IMR-90 (cell line): ENCODE results near the gene ARPP21. TPM values are rescaled to one million over a fixed set of nuclear protein-coding genes. Genes with fewer than 3 reads are reported as not detected.

Experiments used
- ATAC-seq: fragments of 200-7000 bp; cut with Tn5 transposase; 2 replicates; pipeline ENCODE4 v1.9.1; 2020; ENCODE audit warnings: low read depth, mild to moderate bottlenecking, moderate library complexity
- BruUV-seq: library from RNA; stranded (reverse); fragments of 400-500 nt; replicated peaks from 2 replicates; lab custom pipeline; 2021; lab: Mats Ljungman, UMichigan
- CTCF ChIA-PET: fragments of 300-600 bp; formaldehyde crosslinking; extraction: SDS; loops from one replicate; lab custom pipeline; 2021; ENCODE audit warnings: antibody characterized with exemption; lab: Yijun Ruan, JAX
- POLR2A ChIA-PET: fragments of 300-600 bp; sonication (Branson Sonifier 250); formaldehyde crosslinking; loops from one replicate; lab custom pipeline; 2022; ENCODE audit warnings: antibody characterized with exemption; ENCODE audit not compliant: unreplicated experiment; lab: Charles Lee
- DNase-seq: peaks from one replicate; pipeline ENCODE4 v3.0.0; 2013
- H2AFZ ChIP-seq: replicated peaks from 2 replicates; pipeline ENCODE3; 2013; ENCODE audit warnings: low read length, mild to moderate bottlenecking; ENCODE audit not compliant: poor library complexity
- H2AK5ac ChIP-seq: 2 replicates; pipeline ENCODE4 v1.6.1; 2013; ENCODE audit warnings: low read depth, low read length, inconsistent platforms
- H2AK9ac ChIP-seq: replicated peaks from 2 replicates; pipeline ENCODE3; 2013; ENCODE audit warnings: mild to moderate bottlenecking, low read depth, low read length, moderate library complexity; ENCODE audit not compliant: poor library complexity
- H2BK120ac ChIP-seq: 2 replicates; pipeline ENCODE4 v1.6.1; 2013; ENCODE audit warnings: low read depth, low read length, inconsistent platforms
- H2BK15ac ChIP-seq: 3 replicates; pipeline ENCODE4 v1.6.1; 2013; ENCODE audit warnings: low read depth, low read length, inconsistent platforms
- H2BK20ac ChIP-seq: 2 replicates; pipeline ENCODE4 v1.6.1; 2013; ENCODE audit warnings: low read depth, mild to moderate bottlenecking, inconsistent platforms, low read length, moderate library complexity
- H2BK5ac ChIP-seq: 2 replicates; pipeline ENCODE4 v1.6.1; 2013; ENCODE audit warnings: mild to moderate bottlenecking, low read depth, low read length, inconsistent platforms; ENCODE audit not compliant: poor library complexity, severe bottlenecking
- H3K14ac ChIP-seq: replicated peaks from 2 replicates; pipeline ENCODE4 v1.6.1; 2013; ENCODE audit warnings: low read depth, low read length, inconsistent platforms
- H3K18ac ChIP-seq: 2 replicates; pipeline ENCODE4 v1.6.1; 2013; ENCODE audit warnings: low read depth, low read length, control low read depth
- H3K23ac ChIP-seq: 2 replicates; pipeline ENCODE4 v1.6.1; 2013; ENCODE audit warnings: low read depth, low read length, inconsistent platforms
- H3K27ac ChIP-seq: 2 replicates; pipeline ENCODE4 v1.5.1; 2013; ENCODE audit warnings: mild to moderate bottlenecking, control low read depth, low read length; ENCODE audit not compliant: insufficient read depth
- H3K27me3 ChIP-seq: 2 replicates; pipeline ENCODE4 v1.6.1; 2013; ENCODE audit warnings: low read length; ENCODE audit not compliant: control insufficient read depth, insufficient read depth
- H3K36me3 ChIP-seq: 2 replicates; pipeline ENCODE4 v1.6.1; 2013; ENCODE audit warnings: low read length, mixed read lengths; ENCODE audit not compliant: control insufficient read depth, insufficient read depth
- H3K4ac ChIP-seq: 2 replicates; pipeline ENCODE4 v1.6.1; 2013; ENCODE audit warnings: low read depth, low read length, inconsistent platforms
- H3K4me1 ChIP-seq: 2 replicates; pipeline ENCODE4 v1.6.1; 2013; ENCODE audit warnings: low read length, mixed read lengths; ENCODE audit not compliant: control insufficient read depth, insufficient read depth
- H3K4me2 ChIP-seq: 2 replicates; pipeline ENCODE4 v1.6.1; 2013; ENCODE audit warnings: low read depth, mild to moderate bottlenecking, control low read depth, low read length, moderate library complexity
- H3K4me3 ChIP-seq: 2 replicates; pipeline ENCODE4 v1.5.1; 2013; ENCODE audit warnings: low read depth, mild to moderate bottlenecking, control low read depth, low read length, moderate library complexity; ENCODE audit not compliant: insufficient read depth
- H3K56ac ChIP-seq: 2 replicates; pipeline ENCODE4 v1.6.1; 2013; ENCODE audit warnings: low read length, inconsistent platforms; ENCODE audit not compliant: insufficient read depth; ENCODE audit errors: extremely low read depth
- H3K79me1 ChIP-seq, 2 experiments: 2 replicates each; pipeline ENCODE4 v1.6.1; 2013; ENCODE audit warnings: low read length in 2 of 2, inconsistent platforms in 1 of 2, low read depth in 1 of 2
- H3K9ac ChIP-seq: 2 replicates; pipeline ENCODE4 v1.6.1; 2013; ENCODE audit warnings: low read depth, low read length, control low read depth
- H3K9me1 ChIP-seq: 2 replicates; pipeline ENCODE4 v1.6.1; 2013; ENCODE audit warnings: low read length, inconsistent platforms; ENCODE audit not compliant: insufficient read depth
- H3K9me3 ChIP-seq: 2 replicates; pipeline ENCODE4 v1.6.1; 2013; ENCODE audit warnings: low read length; ENCODE audit not compliant: control insufficient read depth, insufficient read depth
- H4K20me1 ChIP-seq: 2 replicates; pipeline ENCODE4 v1.6.1; 2013; ENCODE audit warnings: low read length, inconsistent platforms; ENCODE audit not compliant: insufficient read depth
- H4K5ac ChIP-seq: 2 replicates; pipeline ENCODE4 v1.6.1; 2013; ENCODE audit warnings: mild to moderate bottlenecking, low read depth, low read length, control low read depth
- H4K8ac ChIP-seq, 2 experiments: 2 replicates each; pipeline ENCODE4 v1.6.1; 2013; ENCODE audit warnings: low read depth in 2 of 2, low read length in 2 of 2, control low read depth in 1 of 2, inconsistent platforms in 1 of 2
- H4K91ac ChIP-seq: 2 replicates; pipeline ENCODE4 v1.6.1; 2013; ENCODE audit warnings: low read depth, low read length, inconsistent platforms; ENCODE audit not compliant: insufficient read depth
- BHLHE40 ChIP-seq: fragments of 150-350 bp; IDR thresholded peaks from 2 replicates; pipeline ENCODE4 v1.6.1; 2016; ENCODE audit warnings: mild to moderate bottlenecking, low read depth, low read length
- CEBPB ChIP-seq: IDR thresholded peaks from 2 replicates; pipeline ENCODE4 v1.6.1; 2012; ENCODE audit warnings: low read depth, low read length, improper control_type of control experiment
- CHD1 ChIP-seq: IDR thresholded peaks from 2 replicates; pipeline ENCODE4 v1.6.1; 2012; ENCODE audit warnings: low read depth, low read length, improper control_type of control experiment
- FOS ChIP-seq: fragments of 150-350 bp; IDR thresholded peaks from 2 replicates; pipeline ENCODE4 v1.6.1; 2016; ENCODE audit warnings: low read depth, low read length
- MAFK ChIP-seq: IDR thresholded peaks from 2 replicates; pipeline ENCODE4 v1.6.1; 2012; ENCODE audit warnings: low read depth, low read length, improper control_type of control experiment
- MAZ ChIP-seq: IDR thresholded peaks from 2 replicates; pipeline ENCODE4 v1.6.1; 2012; ENCODE audit warnings: low read depth, mild to moderate bottlenecking, low read length, improper control_type of control experiment, moderate library complexity, borderline replicate concordance
- MXI1 ChIP-seq: IDR thresholded peaks from 2 replicates; pipeline ENCODE4 v1.6.1; 2012; ENCODE audit warnings: low read depth, mild to moderate bottlenecking, low read length, moderate library complexity, borderline replicate concordance
- NFE2L2 ChIP-seq: fragments of 150-350 bp; IDR thresholded peaks from 2 replicates; pipeline ENCODE4 v1.6.1; 2016; ENCODE audit warnings: low read depth, mild to moderate bottlenecking, low read length
- POLR2A ChIP-seq: IDR thresholded peaks from 2 replicates; pipeline ENCODE4 v1.6.1; 2012; ENCODE audit warnings: mild to moderate bottlenecking, low read depth, low read length
- RAD21 ChIP-seq: IDR thresholded peaks from 2 replicates; pipeline ENCODE4 v1.6.1; 2012; ENCODE audit warnings: low read length, improper control_type of control experiment
- RCOR1 ChIP-seq: IDR thresholded peaks from 2 replicates; pipeline ENCODE4 v1.6.1; 2012; ENCODE audit warnings: mild to moderate bottlenecking, low read length, improper control_type of control experiment; ENCODE audit not compliant: insufficient replicate concordance
- RFX5 ChIP-seq: IDR thresholded peaks from 2 replicates; pipeline ENCODE4 v1.8.0; 2012; ENCODE audit warnings: low read depth, mild to moderate bottlenecking, low read length, moderate library complexity
- SMC3 ChIP-seq: fragments of 150-350 bp; IDR thresholded peaks from 2 replicates; pipeline ENCODE4 v1.6.1; 2016; ENCODE audit warnings: low read depth, mild to moderate bottlenecking, antibody characterized with exemption, low read length, moderate library complexity
- WGBS, 2 experiments: methylation state at CpG; one replicate each; pipeline versions ENCODE4 v1.1.5 to v1.1.7; 2013; ENCODE audit warnings: missing lambda C conversion rate in 2 of 2; ENCODE audit not compliant: insufficient read length in 1 of 2; ENCODE audit errors: extremely low coverage in 2 of 2; 5-methylcytosine and 5-hydroxymethylcytosine counted together
- dilution Hi-C: fragments of 300-500 bp; cut with HindIII; formaldehyde crosslinking; loops from one replicate; pipeline ENCODE4 v1.14.3; 2018; ENCODE audit warnings: low sequenced_read_pairs; ENCODE audit not compliant: unreplicated experiment
- in situ Hi-C: fragments of 300-500 bp; cut with MboI; formaldehyde crosslinking; loops from 3 replicates; pipeline ENCODE4 v1.14.3; 2019; ENCODE audit warnings: low sequenced_read_pairs, inconsistent platforms, mixed read lengths
- intact Hi-C: fragments of 100-400 bp; cut with micrococcal nuclease; formaldehyde crosslinking; loops from 2 replicates; pipeline ENCODE4 v1.10.0; 2022
- polyA plus RNA-seq, 3 experiments: library from polyadenylated mRNA; depleted of rRNA; stranded (reverse); fragments of >200 nt; gene quantifications; 2 replicates each; pipeline ENCODE4 v1.2.3, GENCODE V29; 2012; ENCODE audit warnings: low replicate concordance in 1 of 3
- total RNA-seq: library from RNA; depleted of rRNA; stranded (reverse); fragments of >200 nt; gene quantifications from 2 replicates; pipeline ENCODE4 v1.2.3, GENCODE V29; 2012
- TF ChIP-seq, protein P1 (sequence below): conservative IDR thresholded peaks from 2 replicates; pipeline ENCODE4 v1.5.1; 2012; ENCODE audit warnings: mild to moderate bottlenecking, low read depth, low read length, improper control_type of control experiment
- TF ChIP-seq, protein P2 (sequence below): fragments of 150-350 bp; IDR thresholded peaks from 2 replicates; pipeline ENCODE4 v1.6.1; 2017; ENCODE audit warnings: mild to moderate bottlenecking, antibody characterized with exemption, low read length, low read depth
- TF ChIP-seq, protein P3 (sequence below): fragments of 150-350 bp; IDR thresholded peaks from 2 replicates; pipeline ENCODE4 v1.6.1; 2016; ENCODE audit warnings: low read depth, mild to moderate bottlenecking, low read length, moderate library complexity, borderline replicate concordance

Gene ARPP21
- total and polyA plus RNA-seq, 2 of the 4 experiments (the other 2 are of a cell fraction): not detected

DNA sequence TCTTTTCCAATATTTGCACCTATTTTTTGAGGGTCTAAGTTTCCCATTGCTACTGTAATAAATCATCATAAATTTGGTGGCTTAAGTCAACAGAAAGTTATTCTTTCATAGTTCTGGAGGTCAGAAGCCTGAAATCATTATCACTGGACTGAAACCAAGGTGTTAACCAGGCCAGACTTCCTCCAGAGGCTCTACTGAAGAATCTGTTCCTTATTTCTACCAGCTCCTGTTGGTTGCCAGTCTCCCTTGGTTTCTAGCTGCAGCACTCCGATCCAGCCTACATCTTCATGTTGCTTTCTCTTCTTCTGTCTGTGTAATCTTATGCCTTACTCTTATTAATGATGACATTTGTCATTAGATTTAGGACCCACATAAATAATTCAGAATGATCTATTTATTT, 22.0 kb upstream of the ARPP21 start:
- H3K27me3 ChIP-seq: no peaks in the 10 kb centered on the region
- no CpG with 5 or more reads among the region's 1 CpG for WGBS, 2 experiments
- H3K4ac ChIP-seq: no peak overlapping the region
- ChIA-PET POLR2A (no interaction called here), CTCF (no interaction called here)
- dilution Hi-C loops: no loop called here
- no peak overlapping the region for H3K4me3 ChIP-seq
- H3K9ac ChIP-seq: no peak overlapping the region
- no peak overlapping the region for H2AFZ ChIP-seq
- no peak overlapping the region for H3K23ac ChIP-seq
- H3K27ac ChIP-seq: no peak overlapping the region
- no peak overlapping the region for H2BK15ac ChIP-seq
- H4K20me1 ChIP-seq: no peaks in the 10 kb centered on the region
- in situ Hi-C loops: no loop called here
- H2BK120ac ChIP-seq: no peak overlapping the region
- H3K14ac ChIP-seq: no peak overlapping the region
- H2AK5ac ChIP-seq: no peak overlapping the region
- no peak overlapping the region for H4K8ac ChIP-seq
- H4K91ac ChIP-seq: no peak overlapping the region
- H2BK5ac ChIP-seq: no peak overlapping the region
- H3K4me1 ChIP-seq: no peaks in the 10 kb centered on the region
- H3K18ac ChIP-seq: no peak overlapping the region
- intact Hi-C loops: no loop called here
- no peak overlapping the region for H2BK20ac ChIP-seq
- ATAC-seq (no peak), DNase-seq (no peak)
- H3K56ac ChIP-seq: no peak overlapping the region
- no peak overlapping the region for H3K4me2 ChIP-seq
- no peaks in the 10 kb centered on the region for H3K9me1 ChIP-seq
- TF ChIP-seq MAFK: no peak
- no peak for TF ChIP-seq CEBPB
- no peak for TF ChIP-seq BHLHE40
- TF ChIP-seq RAD21: no peak
- no peak for TF ChIP-seq NFE2L2
- TF ChIP-seq, protein P1, sequence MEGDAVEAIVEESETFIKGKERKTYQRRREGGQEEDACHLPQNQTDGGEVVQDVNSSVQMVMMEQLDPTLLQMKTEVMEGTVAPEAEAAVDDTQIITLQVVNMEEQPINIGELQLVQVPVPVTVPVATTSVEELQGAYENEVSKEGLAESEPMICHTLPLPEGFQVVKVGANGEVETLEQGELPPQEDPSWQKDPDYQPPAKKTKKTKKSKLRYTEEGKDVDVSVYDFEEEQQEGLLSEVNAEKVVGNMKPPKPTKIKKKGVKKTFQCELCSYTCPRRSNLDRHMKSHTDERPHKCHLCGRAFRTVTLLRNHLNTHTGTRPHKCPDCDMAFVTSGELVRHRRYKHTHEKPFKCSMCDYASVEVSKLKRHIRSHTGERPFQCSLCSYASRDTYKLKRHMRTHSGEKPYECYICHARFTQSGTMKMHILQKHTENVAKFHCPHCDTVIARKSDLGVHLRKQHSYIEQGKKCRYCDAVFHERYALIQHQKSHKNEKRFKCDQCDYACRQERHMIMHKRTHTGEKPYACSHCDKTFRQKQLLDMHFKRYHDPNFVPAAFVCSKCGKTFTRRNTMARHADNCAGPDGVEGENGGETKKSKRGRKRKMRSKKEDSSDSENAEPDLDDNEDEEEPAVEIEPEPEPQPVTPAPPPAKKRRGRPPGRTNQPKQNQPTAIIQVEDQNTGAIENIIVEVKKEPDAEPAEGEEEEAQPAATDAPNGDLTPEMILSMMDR: no peak
- TF ChIP-seq, protein P2, sequence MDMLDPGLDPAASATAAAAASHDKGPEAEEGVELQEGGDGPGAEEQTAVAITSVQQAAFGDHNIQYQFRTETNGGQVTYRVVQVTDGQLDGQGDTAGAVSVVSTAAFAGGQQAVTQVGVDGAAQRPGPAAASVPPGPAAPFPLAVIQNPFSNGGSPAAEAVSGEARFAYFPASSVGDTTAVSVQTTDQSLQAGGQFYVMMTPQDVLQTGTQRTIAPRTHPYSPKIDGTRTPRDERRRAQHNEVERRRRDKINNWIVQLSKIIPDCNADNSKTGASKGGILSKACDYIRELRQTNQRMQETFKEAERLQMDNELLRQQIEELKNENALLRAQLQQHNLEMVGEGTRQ: no peak
- TF ChIP-seq, protein P3, sequence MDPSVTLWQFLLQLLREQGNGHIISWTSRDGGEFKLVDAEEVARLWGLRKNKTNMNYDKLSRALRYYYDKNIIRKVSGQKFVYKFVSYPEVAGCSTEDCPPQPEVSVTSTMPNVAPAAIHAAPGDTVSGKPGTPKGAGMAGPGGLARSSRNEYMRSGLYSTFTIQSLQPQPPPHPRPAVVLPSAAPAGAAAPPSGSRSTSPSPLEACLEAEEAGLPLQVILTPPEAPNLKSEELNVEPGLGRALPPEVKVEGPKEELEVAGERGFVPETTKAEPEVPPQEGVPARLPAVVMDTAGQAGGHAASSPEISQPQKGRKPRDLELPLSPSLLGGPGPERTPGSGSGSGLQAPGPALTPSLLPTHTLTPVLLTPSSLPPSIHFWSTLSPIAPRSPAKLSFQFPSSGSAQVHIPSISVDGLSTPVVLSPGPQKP: no peak
- no peak for TF ChIP-seq CHD1
- TF ChIP-seq RFX5: no peak
- no peak for TF ChIP-seq POLR2A
- TF ChIP-seq SMC3: no peak
- TF ChIP-seq MXI1: no peak
- TF ChIP-seq RCOR1: no peak
- TF ChIP-seq FOS: no peak
- TF ChIP-seq MAZ: no peak
- H3K36me3 ChIP-seq: no peaks in the 10 kb centered on the region
- no TSS peak for BruUV-seq
- no peaks in the 10 kb centered on the region for H3K79me1 ChIP-seq
- H2AK9ac ChIP-seq: no peak overlapping the region
- H4K5ac ChIP-seq: no peak overlapping the region
- H3K9me3 ChIP-seq: no peaks in the 10 kb centered on the region
